HG02938 (cell line): ENCODE measurements around the gene EIF5A2.

Experiments
- ATAC-seq: cut with Tn5 transposase; IDR thresholded peaks from one replicate; pipeline ENCODE4 v1.9.1; 2021; ENCODE audit warnings: mild to moderate bottlenecking, moderate library complexity; ENCODE audit not compliant: unreplicated experiment

The EIF5A2 gene

DNA sequence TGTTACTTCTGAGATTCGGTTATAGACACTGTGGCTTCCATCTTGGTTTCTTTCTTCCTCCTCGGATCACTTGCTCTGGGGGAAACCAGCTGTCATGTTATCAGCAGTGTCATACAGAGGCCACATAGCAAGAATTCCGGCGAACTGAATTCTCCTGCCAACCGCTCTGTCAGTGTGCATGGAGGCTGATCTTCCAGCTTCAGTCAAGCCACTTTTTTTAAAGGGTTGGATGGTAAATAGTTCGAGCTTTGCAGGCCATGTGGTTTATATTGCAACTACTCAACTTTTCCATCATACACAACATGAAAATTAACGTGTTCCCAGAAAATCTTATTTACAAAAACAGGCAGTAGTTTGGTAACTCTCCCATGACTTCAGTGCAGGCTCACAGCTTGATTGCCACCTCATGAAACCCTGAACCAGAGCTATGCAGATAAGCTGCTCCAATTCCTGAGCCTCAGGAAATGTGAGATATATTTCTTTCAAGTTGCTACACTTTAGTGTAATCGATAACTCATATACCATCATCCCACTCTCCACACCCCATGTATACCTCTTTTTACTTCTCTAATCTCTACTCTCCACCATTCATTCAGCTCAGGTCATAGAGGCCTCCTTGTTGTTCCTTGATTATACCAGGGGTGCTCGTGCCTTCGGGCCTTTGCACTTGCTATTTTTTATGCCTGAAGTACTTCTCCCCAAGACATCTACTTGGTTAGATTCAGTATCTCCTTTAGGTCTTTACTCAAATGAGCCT lies 45.6 kb downstream of the EIF5A2 start:
- no peak for ATAC-seq

DNA sequence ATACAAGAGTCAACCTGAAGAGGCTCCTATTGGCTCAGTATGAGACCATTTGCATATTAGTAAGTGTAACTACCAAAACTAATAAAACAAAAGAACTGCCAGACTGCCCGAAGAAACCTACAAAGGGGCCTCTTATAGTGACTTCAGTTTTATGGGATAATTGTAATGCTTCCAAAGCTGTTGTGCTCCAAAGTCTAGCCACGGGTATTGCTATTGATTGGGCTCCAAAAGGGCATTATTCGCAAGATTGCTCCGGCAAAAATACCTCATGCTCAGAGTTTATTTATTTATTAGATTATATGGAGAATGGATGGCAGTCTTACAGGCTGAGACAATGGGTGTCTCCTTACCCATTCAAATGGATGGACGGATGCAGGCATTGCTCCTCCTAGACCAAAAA lies 49.8 kb downstream of the EIF5A2 start:
- no peak for ATAC-seq

DNA sequence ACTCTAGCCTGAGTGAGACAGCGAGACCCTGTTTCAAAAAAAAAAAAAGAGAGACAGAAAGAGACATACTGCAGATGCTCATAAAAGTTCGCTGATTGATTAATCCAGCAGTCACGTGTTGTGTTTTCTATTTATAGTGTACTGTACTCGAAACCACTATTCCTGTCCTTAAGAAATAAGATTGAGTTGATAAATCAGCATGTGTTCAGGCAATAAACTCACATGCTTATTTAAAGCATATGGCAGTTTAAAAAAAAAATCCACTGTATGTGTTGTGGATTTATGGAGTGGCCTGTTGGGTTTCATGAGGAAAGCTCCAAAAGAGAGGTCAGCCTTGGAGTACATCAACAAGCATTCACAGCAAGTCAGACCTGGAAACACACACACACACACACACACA lies 56.1 kb downstream of the EIF5A2 start:
- no peak for ATAC-seq

GRCh38 chr3:170848292-170848917 lies 60.0 kb downstream of the EIF5A2 start:
- no peak for ATAC-seq

DNA sequence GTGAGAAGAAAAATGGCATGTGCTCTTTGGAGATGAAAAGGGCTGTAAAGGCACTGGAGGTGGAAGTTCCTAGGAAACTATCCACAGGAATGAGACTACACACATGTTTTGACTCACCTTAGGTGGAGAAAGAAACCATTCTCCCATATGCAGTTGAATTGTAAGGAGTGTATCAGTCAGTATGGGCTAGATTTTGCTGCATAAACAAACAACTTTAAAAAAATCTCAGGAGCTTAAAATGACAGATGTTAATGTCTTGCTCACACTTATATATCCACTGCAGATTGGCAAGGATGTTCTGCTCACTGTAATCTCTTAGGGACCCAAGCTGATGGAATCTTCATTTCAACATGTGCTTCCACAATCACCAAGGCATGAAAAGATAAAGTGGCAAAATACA lies 64.1 kb downstream of the EIF5A2 start:
- ATAC-seq, result no peak

DNA sequence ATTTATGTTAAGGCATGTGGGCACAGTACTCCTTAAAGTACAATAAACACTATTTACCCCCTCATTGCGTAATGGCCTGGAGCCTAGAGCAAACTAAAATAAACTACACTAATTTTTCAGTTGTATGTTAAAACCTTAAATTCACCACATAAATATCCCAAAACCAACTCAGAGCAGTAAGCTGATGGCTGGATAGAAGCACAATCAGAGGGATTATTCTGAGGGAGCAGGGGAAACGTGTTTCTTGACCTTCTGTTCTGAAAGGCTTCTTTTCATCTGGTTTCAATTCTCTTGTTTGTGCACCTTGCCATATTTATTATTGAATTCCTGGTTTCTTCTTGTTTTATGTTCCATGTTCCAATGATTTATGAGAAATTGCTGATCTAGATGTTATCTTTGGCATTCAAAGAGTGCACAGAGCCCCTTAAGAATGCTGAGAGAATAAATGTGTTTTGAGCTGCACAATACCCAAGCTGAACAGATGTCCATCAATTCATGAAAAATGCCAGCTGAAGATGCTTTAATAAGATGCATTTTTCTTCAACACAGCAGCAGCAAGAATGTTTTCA lies 68.1 kb downstream of the EIF5A2 start:
- no peak for ATAC-seq

GRCh38 chr3:170839518-170840100 lies 68.8 kb downstream of the EIF5A2 start:
- ATAC-seq, result no peak
